ENCODE data around the gene ZWILCH.

ZWILCH gene

GRCh38 chr15:66572146-66572545, 67.0 kb downstream of the ZWILCH start:
- H3K4me3 ChIP-seq (replicated peaks; ENCODE audit: low read depth, low read length) = no peak overlapping the region
- no peak for TF ChIP-seq CTCF (IDR thresholded peaks at IDR 0.05; ENCODE audit: low read depth, low read length, missing control alignments)
- DNase-seq (ENCODE audit: extremely low read depth, low read depth) = no peak

- no peak for TF ChIP-seq CTCF (IDR thresholded peaks at IDR 0.05; ENCODE audit: low read depth, low read length, missing control alignments)
- H3K4me3 ChIP-seq (replicated peaks; ENCODE audit: low read depth, low read length) = no peak overlapping the region
- DNase-seq (ENCODE audit: extremely low read depth, low read depth) = no peak
Measured at GRCh38 chr15:66573348-66573718, 68.2 kb downstream of the ZWILCH start.

- peak; percentile 39 for DNase-seq (ENCODE audit: extremely low read depth, low read depth)
- TF ChIP-seq CTCF (IDR thresholded peaks at IDR 0.05; ENCODE audit: low read depth, low read length, missing control alignments) = no peak
- H3K4me3 ChIP-seq (replicated peaks; ENCODE audit: low read depth, low read length) = no peak overlapping the region
Measured at GRCh38 chr15:66573719-66574595, 68.8 kb downstream of the ZWILCH start.

- DNase-seq (ENCODE audit: extremely low read depth, low read depth) = no peak
- no peak for TF ChIP-seq CTCF (IDR thresholded peaks at IDR 0.05; ENCODE audit: low read depth, low read length, missing control alignments)
Measured at GRCh38 chr15:66574596-66574950, 69.4 kb downstream of the ZWILCH start.

GRCh38 chr15:66578286-66578875, 73.3 kb downstream of the ZWILCH start:
- no peak for TF ChIP-seq CTCF (IDR thresholded peaks at IDR 0.05; ENCODE audit: low read depth, low read length, missing control alignments)
- DNase-seq (ENCODE audit: extremely low read depth, low read depth) = peak; percentile 37
- H3K4me3 ChIP-seq (replicated peaks; ENCODE audit: low read depth, low read length) = no peak overlapping the region

More at GRCh38 chr15:66574596-66574950, 69.4 kb downstream of the ZWILCH start:
- no peak overlapping the region for H3K4me3 ChIP-seq (replicated peaks; ENCODE audit: low read depth, low read length)

- no peak for TF ChIP-seq CTCF (IDR thresholded peaks at IDR 0.05; ENCODE audit: low read depth, low read length, missing control alignments)
- DNase-seq (ENCODE audit: extremely low read depth, low read depth) = no peak
- H3K4me3 ChIP-seq (replicated peaks; ENCODE audit: low read depth, low read length) = no peak overlapping the region
Measured at GRCh38 chr15:66580643-66581042, 75.5 kb downstream of the ZWILCH start.
